ENCODE results near the gene FNIP2.
"Not testable (repeated sequence)": the region's sequence is repeated elsewhere in the genome, so short reads cannot be mapped to it uniquely, and the experiment has no call there.

FNIP2 gene

GRCh38 chr4:158817562-158818296 is 48.9 kb downstream of the FNIP2 start:
- peak; percentile 11 for DNase-seq

- DNase-seq, result no peak
These were observed 49.8 kb downstream of the FNIP2 start for GRCh38 chr4:158818560-158819140.

GRCh38 chr4:158819942-158820786 is 51.3 kb downstream of the FNIP2 start:
- no peak for DNase-seq

GRCh38 chr4:158821228-158821971 is 52.6 kb downstream of the FNIP2 start:
- no peak for DNase-seq

- DNase-seq, result no peak
These were observed 53.5 kb downstream of the FNIP2 start for GRCh38 chr4:158822348-158822747.

GRCh38 chr4:158823461-158823873 is 54.6 kb downstream of the FNIP2 start:
- no peak for DNase-seq

GRCh38 chr4:158824425-158825274 is 55.8 kb downstream of the FNIP2 start:
- no peak for DNase-seq

GRCh38 chr4:158825433-158826036 is 56.7 kb downstream of the FNIP2 start:
- no peak for DNase-seq

GRCh38 chr4:158826057-158826456 is 57.2 kb downstream of the FNIP2 start:
- DNase-seq, result no peak

GRCh38 chr4:158826882-158827281 is 58.1 kb downstream of the FNIP2 start:
- no peak for DNase-seq

GRCh38 chr4:158827543-158827981 is 58.7 kb downstream of the FNIP2 start:
- no peak for DNase-seq

- not testable (repeated sequence) for DNase-seq
These were observed 59.3 kb downstream of the FNIP2 start for GRCh38 chr4:158828151-158828550.

- DNase-seq, result no peak
These were observed 60.4 kb downstream of the FNIP2 start for GRCh38 chr4:158829254-158829653.

- no peak for DNase-seq
These were observed 64.8 kb downstream of the FNIP2 start for GRCh38 chr4:158833602-158834001.

- DNase-seq, result no peak
These were observed 66.6 kb downstream of the FNIP2 start for GRCh38 chr4:158835226-158836001.

- DNase-seq, result no peak
These were observed 67.2 kb downstream of the FNIP2 start for GRCh38 chr4:158836002-158836369.

GRCh38 chr4:158836828-158837449 is 68.1 kb downstream of the FNIP2 start:
- DNase-seq, result no peak

- no peak for DNase-seq
These were observed 68.8 kb downstream of the FNIP2 start for GRCh38 chr4:158837527-158838141.

- no peak for DNase-seq
These were observed 71.3 kb downstream of the FNIP2 start for GRCh38 chr4:158840131-158840530.

GRCh38 chr4:158841540-158841939 is 72.7 kb downstream of the FNIP2 start:
- no peak for DNase-seq

Measured in midbrain (tissue), 1 donor.